ENCODE data around the gene EBF4. TPM values are rescaled to one million over a fixed set of nuclear protein-coding genes. Genes with fewer than 3 reads are reported as not detected.

Gene EBF4
- total RNA-seq, 4 donors from 2014 or later: 1.1 to 6.0 (median 1.8) TPM

DNA sequence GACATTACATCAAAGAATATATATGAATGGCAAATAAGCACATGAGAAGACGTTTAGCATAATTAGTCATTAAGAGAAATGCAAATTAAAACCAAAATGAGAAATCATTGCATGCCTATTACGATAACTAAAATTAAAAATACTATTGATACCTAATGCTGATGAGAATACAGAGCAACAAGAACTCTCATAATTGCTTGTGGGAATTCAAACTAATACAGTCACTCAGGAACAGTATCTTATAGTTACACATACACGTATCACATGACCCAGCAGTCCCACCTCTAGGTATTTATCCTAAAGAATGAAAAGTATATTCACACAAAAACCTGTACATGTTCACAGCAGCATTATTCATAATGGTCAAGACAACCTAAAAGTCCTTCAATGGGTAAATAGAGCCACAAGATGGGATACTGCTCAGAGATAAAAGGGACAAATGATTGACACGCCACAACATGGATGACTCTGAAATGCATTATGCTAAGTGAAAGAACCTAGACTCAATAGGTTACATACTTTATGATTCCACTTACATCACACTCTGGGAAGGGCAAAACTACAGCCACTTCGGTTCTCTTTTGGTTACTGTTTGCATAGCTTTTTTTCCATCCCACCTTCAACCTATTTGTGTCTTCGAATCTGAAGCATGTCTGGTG lies 91.5 kb downstream of the EBF4 start:
- TF ChIP-seq, protein P1, sequence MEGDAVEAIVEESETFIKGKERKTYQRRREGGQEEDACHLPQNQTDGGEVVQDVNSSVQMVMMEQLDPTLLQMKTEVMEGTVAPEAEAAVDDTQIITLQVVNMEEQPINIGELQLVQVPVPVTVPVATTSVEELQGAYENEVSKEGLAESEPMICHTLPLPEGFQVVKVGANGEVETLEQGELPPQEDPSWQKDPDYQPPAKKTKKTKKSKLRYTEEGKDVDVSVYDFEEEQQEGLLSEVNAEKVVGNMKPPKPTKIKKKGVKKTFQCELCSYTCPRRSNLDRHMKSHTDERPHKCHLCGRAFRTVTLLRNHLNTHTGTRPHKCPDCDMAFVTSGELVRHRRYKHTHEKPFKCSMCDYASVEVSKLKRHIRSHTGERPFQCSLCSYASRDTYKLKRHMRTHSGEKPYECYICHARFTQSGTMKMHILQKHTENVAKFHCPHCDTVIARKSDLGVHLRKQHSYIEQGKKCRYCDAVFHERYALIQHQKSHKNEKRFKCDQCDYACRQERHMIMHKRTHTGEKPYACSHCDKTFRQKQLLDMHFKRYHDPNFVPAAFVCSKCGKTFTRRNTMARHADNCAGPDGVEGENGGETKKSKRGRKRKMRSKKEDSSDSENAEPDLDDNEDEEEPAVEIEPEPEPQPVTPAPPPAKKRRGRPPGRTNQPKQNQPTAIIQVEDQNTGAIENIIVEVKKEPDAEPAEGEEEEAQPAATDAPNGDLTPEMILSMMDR (IDR thresholded peaks at IDR 0.05; ENCODE audit: low read depth): no peak

DNA sequence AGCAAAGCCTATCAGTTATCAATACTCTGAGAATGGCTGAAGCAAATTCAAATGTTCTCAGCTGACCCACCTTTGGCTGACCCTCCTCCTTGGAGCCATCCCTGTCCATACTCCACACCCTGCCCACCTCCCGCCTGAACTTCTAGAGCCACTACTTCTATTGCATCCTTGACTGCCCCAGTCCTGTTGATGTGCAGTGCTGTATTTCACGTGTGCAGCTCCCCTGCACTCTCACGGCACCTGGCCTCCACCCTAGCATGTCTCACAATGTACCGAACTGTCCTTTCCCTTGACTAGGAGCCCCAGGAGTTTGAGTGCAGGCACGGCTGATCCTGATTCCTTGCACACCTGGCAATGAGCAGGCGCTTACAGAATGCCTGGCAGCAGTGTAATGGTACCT lies 100.9 kb downstream of the EBF4 start:
- TF ChIP-seq, protein P1 (IDR thresholded peaks at IDR 0.05; ENCODE audit: low read depth): no peak

DNA sequence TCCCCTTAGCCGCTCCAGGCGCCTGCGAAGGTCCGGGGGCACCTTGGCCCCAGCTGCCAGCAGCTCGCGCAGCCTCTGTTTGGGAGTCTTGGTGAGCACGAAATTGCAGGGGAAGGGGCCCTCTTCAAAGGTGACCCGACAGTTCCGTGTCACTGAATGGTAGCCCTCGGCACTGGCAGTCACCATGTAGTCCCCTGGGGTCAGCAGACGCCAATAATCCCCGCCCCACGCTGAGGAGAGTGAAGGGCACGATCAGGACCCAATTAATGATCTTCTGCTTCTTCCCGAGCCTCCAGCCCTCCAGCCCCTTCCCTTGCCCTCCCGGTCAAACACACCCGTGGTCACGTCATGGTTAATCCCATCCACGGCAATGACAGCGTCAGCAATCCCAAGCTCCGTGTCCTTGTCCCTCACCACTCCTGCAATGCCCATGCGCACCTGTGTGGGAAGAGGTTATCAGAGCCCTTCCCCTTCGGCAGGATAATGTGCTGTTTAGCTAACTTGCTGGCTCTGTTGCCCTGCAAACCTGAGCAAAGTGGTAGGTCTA lies 101.7 kb downstream of the EBF4 start:
- TF ChIP-seq, protein P1 (IDR thresholded peaks at IDR 0.05; ENCODE audit: low read depth): no peak

DNA sequence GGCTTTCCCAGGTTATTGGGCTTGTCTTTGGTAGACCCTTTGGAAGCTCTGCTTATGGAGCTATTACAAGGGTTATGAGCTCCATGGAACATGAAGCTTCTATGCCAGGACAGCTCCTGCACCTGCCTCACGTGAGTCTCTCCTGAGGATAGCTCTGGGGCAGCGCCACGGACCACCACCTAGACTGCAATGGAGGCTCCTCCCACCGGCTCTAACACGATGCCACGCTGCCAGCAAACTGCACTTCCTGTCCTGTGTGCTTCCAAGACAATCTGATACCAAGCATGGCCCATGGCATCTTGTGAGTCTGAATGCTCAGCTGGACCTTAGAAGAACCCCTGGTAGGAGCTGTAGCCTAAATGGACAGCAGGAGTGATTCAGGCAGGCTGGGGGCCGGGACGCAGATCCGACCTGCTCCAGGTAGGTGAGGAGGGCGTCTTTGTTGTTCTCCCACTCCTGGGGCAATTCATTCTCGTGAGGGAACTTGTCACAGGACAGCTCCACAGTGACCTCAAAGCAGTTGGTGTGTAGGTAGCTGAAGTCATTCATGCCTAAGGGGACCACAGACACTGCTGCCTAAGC lies 102.4 kb downstream of the EBF4 start:
- TF ChIP-seq, protein P1 (IDR thresholded peaks at IDR 0.05; ENCODE audit: low read depth): no peak

DNA sequence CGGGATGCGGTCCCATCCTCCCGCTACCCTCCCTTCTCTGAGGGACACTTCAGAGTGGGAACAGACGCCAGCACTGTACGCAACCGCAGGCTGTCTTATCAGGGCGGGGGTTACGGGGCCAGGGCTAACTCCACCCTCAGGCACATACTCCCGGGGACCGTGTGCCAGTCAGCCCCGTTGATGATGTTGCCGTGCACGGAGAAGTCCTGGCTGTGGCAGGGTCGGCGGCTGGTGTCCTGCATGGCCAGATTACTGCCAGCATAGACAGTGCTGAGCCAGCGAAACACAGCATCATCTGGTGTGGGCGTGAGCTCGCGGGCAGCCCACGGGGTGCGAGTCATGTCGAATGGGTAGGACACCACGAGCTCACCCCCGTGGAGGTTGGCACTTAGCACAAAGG lies 102.9 kb downstream of the EBF4 start:
- TF ChIP-seq, protein P1 (IDR thresholded peaks at IDR 0.05; ENCODE audit: low read depth): no peak

DNA sequence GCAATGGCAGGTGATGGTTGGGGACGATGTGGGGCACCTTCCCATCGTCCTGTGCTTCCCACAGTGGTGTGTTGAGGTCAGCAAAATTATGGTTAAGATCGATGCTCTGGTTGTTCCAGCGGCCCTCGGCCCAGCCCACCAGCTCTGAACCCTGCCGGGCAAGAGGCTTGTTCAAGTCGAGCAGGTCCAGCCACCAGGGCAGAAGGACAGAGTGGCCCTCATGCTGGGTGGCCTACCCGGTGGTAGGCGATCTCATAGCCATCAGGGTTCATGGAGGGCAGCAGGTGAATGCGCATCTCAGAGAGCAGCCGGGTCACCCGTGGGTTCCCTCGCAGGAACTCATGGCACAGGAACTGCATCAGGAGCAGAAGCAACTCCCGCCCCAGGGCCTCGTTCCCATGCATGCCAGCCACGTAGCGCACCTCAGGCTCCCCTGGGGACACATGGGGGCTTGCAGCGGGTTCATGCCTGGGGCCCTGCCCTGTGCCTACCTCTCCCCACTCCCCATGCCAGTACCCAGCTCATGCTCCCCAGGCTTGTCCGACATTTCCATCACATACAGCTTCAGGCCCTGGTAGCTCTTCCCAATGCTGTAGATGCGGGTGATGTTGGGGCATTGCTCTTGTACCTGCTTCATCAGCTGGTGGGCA lies 103.6 kb downstream of the EBF4 start:
- TF ChIP-seq, protein P1 (IDR thresholded peaks at IDR 0.05; ENCODE audit: low read depth): no peak
